SK-N-SH (cell line): ENCODE data around the gene OR51A4. TPM values are rescaled to one million over a fixed set of nuclear protein-coding genes. Genes with fewer than 3 reads are reported as not detected.

Experiments
- CTCF ChIA-PET: fragments of 300-600, 350-600 bp; formaldehyde crosslinking; extraction: SDS; loops from one replicate; lab custom pipeline; 2021; lab: Yijun Ruan, JAX
- POLR2A ChIA-PET: fragments of 350-600 bp; sonication (Branson Sonifier 250); formaldehyde crosslinking; extraction: SDS; loops from one replicate; lab custom pipeline; 2020; ENCODE audit warnings: antibody characterized with exemption, inconsistent platforms; lab: Yijun Ruan, JAX
- DNase-seq: peaks from one replicate; pipeline ENCODE4 v3.0.0; 2012
- H2AFZ ChIP-seq: fragments of 200-600 bp; sonication (generic); 2 replicates; pipeline ENCODE4 v1.8.1; 2016; ENCODE audit warnings: antibody characterized with exemption, mild to moderate bottlenecking, low read depth
- H3F3A ChIP-seq: fragments of 200-600 bp; sonication (generic); replicated peaks from 2 replicates; pipeline ENCODE3; 2016; ENCODE audit warnings: antibody characterized with exemption, mild to moderate bottlenecking; ENCODE audit not compliant: insufficient read depth
- H3K27ac ChIP-seq, 2 experiments: fragments of 200-500 bp in 1 of 2; fragments of 200-600 bp in 1 of 2; sonication (Bioruptor generic) in 1 of 2; sonication (generic), shearing (Covaris generic) in 1 of 2; 2 replicates each; pipeline versions ENCODE4 v1.5.1 to v1.6.1; 2014 to 2016; ENCODE audit warnings: low read depth in 2 of 2, inconsistent platforms in 1 of 2, low read length in 1 of 2, mild to moderate bottlenecking in 1 of 2, mixed read lengths in 1 of 2
- H3K27me3 ChIP-seq: fragments of 200-600 bp; sonication (generic), shearing (Covaris generic); 2 replicates; pipeline ENCODE4 v1.6.1; 2016; ENCODE audit warnings: mixed run types; ENCODE audit not compliant: insufficient read depth
- H3K36me3 ChIP-seq, 2 experiments: fragments of 200-500 bp in 1 of 2; fragments of 200-600 bp in 1 of 2; sonication (Bioruptor generic) in 1 of 2; sonication (generic) in 1 of 2; replicated peaks in 1 of 2; 2 replicates each; pipeline versions ENCODE3 to v1.5.1; 2014 to 2016; ENCODE audit warnings: low read length in 1 of 2, mild to moderate bottlenecking in 1 of 2; ENCODE audit not compliant: insufficient read depth in 2 of 2, control insufficient read depth in 1 of 2
- H3K4me1 ChIP-seq, 2 experiments: fragments of 200-500 bp in 1 of 2; fragments of 200-600 bp in 1 of 2; sonication (Bioruptor generic) in 1 of 2; sonication (generic), shearing (Covaris generic) in 1 of 2; 2 replicates each; pipeline versions ENCODE4 v1.5.1 to v1.6.1; 2014 to 2016; ENCODE audit warnings: low read depth in 1 of 2, low read length in 1 of 2, mixed run types in 1 of 2; ENCODE audit not compliant: insufficient read depth in 2 of 2, control insufficient read depth in 1 of 2
- H3K4me2 ChIP-seq: fragments of 200-600 bp; sonication (generic), shearing (Covaris generic); 2 replicates; pipeline ENCODE4 v1.6.1; 2017; ENCODE audit warnings: mixed run types
- H3K4me3 ChIP-seq, 2 experiments: fragments of 200-500 bp in 1 of 2; fragments of 200-600 bp in 1 of 2; sonication (Bioruptor generic) in 1 of 2; sonication (generic), shearing (Covaris generic) in 1 of 2; 2 replicates each; pipeline versions ENCODE4 v1.5.1 to v1.8.1; 2014 to 2016; ENCODE audit warnings: low read depth in 2 of 2, inconsistent platforms in 1 of 2, low read length in 1 of 2, mild to moderate bottlenecking in 1 of 2, mixed read lengths in 1 of 2, moderate library complexity in 1 of 2
- H3K79me2 ChIP-seq: fragments of 200-600 bp; sonication (generic); 2 replicates; pipeline ENCODE4 v1.8.1; 2017; ENCODE audit warnings: mild to moderate bottlenecking; ENCODE audit not compliant: insufficient read depth
- H3K9ac ChIP-seq: fragments of 200-600 bp; sonication (generic); 2 replicates; pipeline ENCODE4 v1.6.1; 2017; ENCODE audit warnings: mixed run types
- H3K9me2 ChIP-seq: fragments of 200-600 bp; sonication (generic); 2 replicates; pipeline ENCODE4 v1.6.1; 2017; ENCODE audit warnings: mixed run types
- H3K9me3 ChIP-seq: fragments of 200-600 bp; sonication (generic); 2 replicates; pipeline ENCODE4 v1.6.1; 2017; ENCODE audit warnings: mixed run types, mild to moderate bottlenecking, moderate library complexity
- H4K20me1 ChIP-seq: fragments of 200-600 bp; sonication (generic); 2 replicates; pipeline ENCODE4 v1.6.1; 2017; ENCODE audit warnings: mild to moderate bottlenecking, mixed run types; ENCODE audit not compliant: insufficient read depth
- CHD2 ChIP-seq: fragments of 150-350 bp; IDR thresholded peaks from 2 replicates; pipeline ENCODE4 v1.6.1; 2018; ENCODE audit warnings: low read length; ENCODE audit not compliant: partially characterized antibody
- EZH2phosphoT487 ChIP-seq: fragments of 200-600 bp; sonication (generic); IDR thresholded peaks from 2 replicates; pipeline ENCODE4 v1.6.1; 2017; ENCODE audit warnings: low read depth, mixed run types, mild to moderate bottlenecking, antibody characterized with exemption, moderate library complexity, borderline replicate concordance
- JUND ChIP-seq: IDR thresholded peaks from 2 replicates; pipeline ENCODE4 v1.4.0; 2012
- MEF2A ChIP-seq: IDR thresholded peaks from 2 replicates; pipeline ENCODE4 v1.4.0; 2012; ENCODE audit warnings: low read depth, borderline replicate concordance
- MXI1 ChIP-seq: IDR thresholded peaks from 2 replicates; pipeline ENCODE4 v1.6.1; 2012; ENCODE audit warnings: mild to moderate bottlenecking, low read depth, low read length, improper control_type of control experiment
- NFIC ChIP-seq: IDR thresholded peaks from 2 replicates; pipeline ENCODE4 v1.4.0; 2012; ENCODE audit warnings: borderline replicate concordance
- NRF1 ChIP-seq: IDR thresholded peaks from 2 replicates; pipeline ENCODE4 v1.6.1; 2012; ENCODE audit warnings: low read depth, mild to moderate bottlenecking, low read length
- POLR2AphosphoS5 ChIP-seq: IDR thresholded peaks from 2 replicates; pipeline ENCODE4 v1.6.1; 2012; ENCODE audit warnings: low read depth, low read length
- RAD21 ChIP-seq: IDR thresholded peaks from 2 replicates; pipeline ENCODE4 v1.6.1; 2012; ENCODE audit warnings: mild to moderate bottlenecking, low read length
- RCOR1 ChIP-seq: fragments of 150-350 bp; IDR thresholded peaks from 2 replicates; pipeline ENCODE4 v1.6.1; 2017; ENCODE audit warnings: antibody characterized with exemption, low read length
- RFX5 ChIP-seq: IDR thresholded peaks from 2 replicates; pipeline ENCODE4 v1.6.1; 2012; ENCODE audit warnings: mild to moderate bottlenecking, improper control_type of control experiment, low read length
- RXRA ChIP-seq: IDR thresholded peaks from 2 replicates; pipeline ENCODE4 v1.4.0; 2012; ENCODE audit warnings: low read depth, mild to moderate bottlenecking, borderline replicate concordance
- TCF12 ChIP-seq: IDR thresholded peaks from 2 replicates; pipeline ENCODE4 v1.4.0; 2012
- USF1 ChIP-seq: IDR thresholded peaks from 2 replicates; pipeline ENCODE4 v1.4.0; 2012; ENCODE audit warnings: low read depth, borderline replicate concordance
- YY1 ChIP-seq: IDR thresholded peaks from 2 replicates; pipeline ENCODE4 v1.4.0; 2012; ENCODE audit warnings: low read depth, mild to moderate bottlenecking
- WGBS: methylation state at CpG from one replicate; pipeline ENCODE4 v1.1.6; 2017; ENCODE audit warnings: low lambda C conversion rate; 5-methylcytosine and 5-hydroxymethylcytosine counted together
- polyA plus RNA-seq, 3 experiments: library from polyadenylated mRNA; depleted of rRNA; stranded (reverse); fragments of >200 nt; gene quantifications; 2 replicates each; pipeline ENCODE4 v1.2.3, GENCODE V29; 2012
- TF ChIP-seq, protein P1 (sequence below): fragments of 200-600 bp; sonication (generic); IDR thresholded peaks from 2 replicates; pipeline ENCODE4 v1.6.1; 2017; ENCODE audit warnings: antibody characterized with exemption, mild to moderate bottlenecking, moderate library complexity

The OR51A4 gene
- polyA plus RNA-seq, 1 of the 3 experiments (the other 2 are of a cell fraction): not detected

- Histone ChIP-seq H3K79me2 (no peaks in the 10 kb centered on the region), H3K4me1 (no peaks in the 10 kb centered on the region), H3K27me3 (no peaks in the 10 kb centered on the region), H3K27ac (no peak within 1 kb of the TSS), H3K9me2 (no peaks in the 10 kb centered on the region), H3K9ac (no peak within 1 kb of the TSS), H3K4me3 (no peak within 1 kb of the TSS), H4K20me1 (no peaks in the 10 kb centered on the region), H3K4me2 (no peak within 1 kb of the TSS), H3K9me3 (no peaks in the 10 kb centered on the region), H3F3A (no peaks in the 10 kb centered on the region), H2AFZ (0 out of 2 replicates have a peak within 1 kb of the TSS, but pooled peaks have one; percentile 41), H3K36me3 (no peaks in the 10 kb centered on the region)
- no peak for DNase-seq
- 0% methylated on average over 2 of the region's 2 CpGs for WGBS
- no peak for TF ChIP-seq RCOR1
- ChIA-PET CTCF (no interaction called here), POLR2A (no interaction called here)
These were observed 47.1 kb upstream of the OR51A4 start, which contains the start of gene OR51L1 for GRCh38 chr11:4994551-4994950. Gene OR51L1 (plus strand): TSS chr11:4994851. CDS start chr11:4998983, 4,132 bp downstream.

DNA sequence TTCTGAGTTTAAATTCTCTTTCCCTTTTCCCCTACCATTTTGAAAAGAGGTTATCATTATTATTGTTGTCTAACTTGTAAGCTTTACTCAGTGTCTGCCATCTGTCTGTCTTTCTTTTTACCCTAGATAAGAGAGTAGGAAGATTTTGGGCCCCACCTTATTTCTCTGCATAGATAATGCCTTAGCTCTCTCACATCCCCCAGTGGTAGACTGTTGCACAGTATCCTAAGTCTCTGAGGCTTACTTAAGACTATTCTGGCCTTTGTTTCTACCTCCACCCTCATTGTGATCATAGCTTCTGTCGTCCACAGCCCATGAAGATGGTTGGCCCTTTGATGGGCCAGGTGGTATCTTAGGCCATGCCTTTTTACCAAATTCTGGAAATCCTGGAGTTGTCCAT, 43.7 kb upstream of the OR51A4 start:
- 7% methylated on average over 1 of the region's 1 CpG for WGBS
- no peaks in the 10 kb centered on the region; the same call in 1 of the 2 replicates for H3K27me3 ChIP-seq
- ChIA-PET CTCF (interaction anchor here (0.8 kb wide), 1 partner anchor 15 kb away, joined by 3 read pairs; no protein-coding TSS in a partner anchor), POLR2A (no interaction called here)
- no peak overlapping the region for H3K27ac ChIP-seq
- no peaks in the 10 kb centered on the region for H3K9me2 ChIP-seq
- no peaks in the 10 kb centered on the region for H4K20me1 ChIP-seq
- no peaks in the 10 kb centered on the region for H3K9me3 ChIP-seq
- H3F3A ChIP-seq: no peaks in the 10 kb centered on the region
- no peak for DNase-seq
- no peak overlapping the region for H3K4me2 ChIP-seq
- H3K4me3 ChIP-seq: no peak overlapping the region
- H3K9ac ChIP-seq: no peak overlapping the region
- H2AFZ ChIP-seq: no peak overlapping the region
- H3K4me1 ChIP-seq: no peaks in the 10 kb centered on the region
- TF ChIP-seq RCOR1 (no peak), USF1 (no peak), JUND (no peak), NFIC (no peak), TCF12 (no peak), RFX5 (no peak), CHD2 (no peak), NRF1 (no peak), RAD21 (no peak)
- TF ChIP-seq, protein P1, sequence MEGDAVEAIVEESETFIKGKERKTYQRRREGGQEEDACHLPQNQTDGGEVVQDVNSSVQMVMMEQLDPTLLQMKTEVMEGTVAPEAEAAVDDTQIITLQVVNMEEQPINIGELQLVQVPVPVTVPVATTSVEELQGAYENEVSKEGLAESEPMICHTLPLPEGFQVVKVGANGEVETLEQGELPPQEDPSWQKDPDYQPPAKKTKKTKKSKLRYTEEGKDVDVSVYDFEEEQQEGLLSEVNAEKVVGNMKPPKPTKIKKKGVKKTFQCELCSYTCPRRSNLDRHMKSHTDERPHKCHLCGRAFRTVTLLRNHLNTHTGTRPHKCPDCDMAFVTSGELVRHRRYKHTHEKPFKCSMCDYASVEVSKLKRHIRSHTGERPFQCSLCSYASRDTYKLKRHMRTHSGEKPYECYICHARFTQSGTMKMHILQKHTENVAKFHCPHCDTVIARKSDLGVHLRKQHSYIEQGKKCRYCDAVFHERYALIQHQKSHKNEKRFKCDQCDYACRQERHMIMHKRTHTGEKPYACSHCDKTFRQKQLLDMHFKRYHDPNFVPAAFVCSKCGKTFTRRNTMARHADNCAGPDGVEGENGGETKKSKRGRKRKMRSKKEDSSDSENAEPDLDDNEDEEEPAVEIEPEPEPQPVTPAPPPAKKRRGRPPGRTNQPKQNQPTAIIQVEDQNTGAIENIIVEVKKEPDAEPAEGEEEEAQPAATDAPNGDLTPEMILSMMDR: no peak; the same call in 1 of the 2 replicates
- H3K79me2 ChIP-seq: no peaks in the 10 kb centered on the region
- no peaks in the 10 kb centered on the region for H3K36me3 ChIP-seq

GRCh38 chr11:4983841-4984240, 36.4 kb upstream of the OR51A4 start:
- no peak for TF ChIP-seq YY1
- TF ChIP-seq CHD2: no peak
- TF ChIP-seq EZH2phosphoT487: no peak
- TF ChIP-seq MEF2A: no peak
- no peak for TF ChIP-seq RXRA
- no peak for TF ChIP-seq POLR2AphosphoS5
- TF ChIP-seq RCOR1: no peak
- no peak for TF ChIP-seq MXI1
- H3K27me3 ChIP-seq: no peaks in the 10 kb centered on the region; the same call in 1 of the 2 replicates
- no peaks in the 10 kb centered on the region for H3K4me1 ChIP-seq
- H3K79me2 ChIP-seq: no peaks in the 10 kb centered on the region
- no peak for DNase-seq
- H3K9me2 ChIP-seq: no peaks in the 10 kb centered on the region
- 0% methylated on average over 6 of the region's 6 CpGs for WGBS
- ChIA-PET CTCF (no interaction called here), POLR2A (no interaction called here)
- H3K4me2 ChIP-seq: no peak overlapping the region
- no peaks in the 10 kb centered on the region for H4K20me1 ChIP-seq
- H3K36me3 ChIP-seq: no peaks in the 10 kb centered on the region
- no peak overlapping the region for H3K9ac ChIP-seq
- no peak overlapping the region for H3K27ac ChIP-seq
- H3K9me3 ChIP-seq: no peaks in the 10 kb centered on the region
- no peak overlapping the region for H3K4me3 ChIP-seq
- no peak overlapping the region for H2AFZ ChIP-seq
- no peaks in the 10 kb centered on the region for H3F3A ChIP-seq
